ENCODE data around the gene PROM1. TPM values are rescaled to one million over a fixed set of nuclear protein-coding genes. Genes with fewer than 3 reads are reported as not detected.
A peak's percentile ranks its signal among the peaks of the same experiment; 100 is the strongest.

The PROM1 gene, protein sequence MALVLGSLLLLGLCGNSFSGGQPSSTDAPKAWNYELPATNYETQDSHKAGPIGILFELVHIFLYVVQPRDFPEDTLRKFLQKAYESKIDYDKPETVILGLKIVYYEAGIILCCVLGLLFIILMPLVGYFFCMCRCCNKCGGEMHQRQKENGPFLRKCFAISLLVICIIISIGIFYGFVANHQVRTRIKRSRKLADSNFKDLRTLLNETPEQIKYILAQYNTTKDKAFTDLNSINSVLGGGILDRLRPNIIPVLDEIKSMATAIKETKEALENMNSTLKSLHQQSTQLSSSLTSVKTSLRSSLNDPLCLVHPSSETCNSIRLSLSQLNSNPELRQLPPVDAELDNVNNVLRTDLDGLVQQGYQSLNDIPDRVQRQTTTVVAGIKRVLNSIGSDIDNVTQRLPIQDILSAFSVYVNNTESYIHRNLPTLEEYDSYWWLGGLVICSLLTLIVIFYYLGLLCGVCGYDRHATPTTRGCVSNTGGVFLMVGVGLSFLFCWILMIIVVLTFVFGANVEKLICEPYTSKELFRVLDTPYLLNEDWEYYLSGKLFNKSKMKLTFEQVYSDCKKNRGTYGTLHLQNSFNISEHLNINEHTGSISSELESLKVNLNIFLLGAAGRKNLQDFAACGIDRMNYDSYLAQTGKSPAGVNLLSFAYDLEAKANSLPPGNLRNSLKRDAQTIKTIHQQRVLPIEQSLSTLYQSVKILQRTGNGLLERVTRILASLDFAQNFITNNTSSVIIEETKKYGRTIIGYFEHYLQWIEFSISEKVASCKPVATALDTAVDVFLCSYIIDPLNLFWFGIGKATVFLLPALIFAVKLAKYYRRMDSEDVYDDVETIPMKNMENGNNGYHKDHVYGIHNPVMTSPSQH
- total RNA-seq (100 to 1,000 TPM in 2 of 5 donors, 10 to 100 TPM in 2, 1 to 10 TPM in 1; 3.5 to 124 (median 29.0) TPM), polyA plus RNA-seq (10 to 100 TPM in 2 of 3 donors, 1 to 10 TPM in 1; 4.6 to 12.2 (median 11.8) TPM)
- long read RNA-seq, donor 1: 0 reads
- long read RNA-seq, donor 2, full-length matches to known transcripts: 1 of 1 reads
- long read RNA-seq, donor 2, partial matches to known transcripts: 0 of 1 reads
- long read RNA-seq, donor 2, other reads (novel, unspliced or antisense): 0 of 1 reads
- long read RNA-seq, donor 3, full-length matches to known transcripts: 4 of 4 reads
- long read RNA-seq, donor 3, partial matches to known transcripts: 0 of 4 reads
- long read RNA-seq, donor 3, other reads (novel, unspliced or antisense): 0 of 4 reads
- long read RNA-seq, donor 4: 0 reads
- long read RNA-seq, donor 5, full-length matches to known transcripts: 4 of 4 reads
- long read RNA-seq, donor 5, partial matches to known transcripts: 0 of 4 reads
- long read RNA-seq, donor 5, other reads (novel, unspliced or antisense): 0 of 4 reads
- long read RNA-seq, donor 6: 0 reads
- long read RNA-seq, donor 7, full-length matches to known transcripts: 3 of 3 reads
- long read RNA-seq, donor 7, partial matches to known transcripts: 0 of 3 reads
- long read RNA-seq, donor 7, other reads (novel, unspliced or antisense): 0 of 3 reads
- long read RNA-seq, donor 8, full-length matches to known transcripts: 13 of 24 reads
- long read RNA-seq, donor 8, partial matches to known transcripts: 11 of 24 reads
- long read RNA-seq, donor 8, other reads (novel, unspliced or antisense): 0 of 24 reads
- long read RNA-seq, donor 9, full-length matches to known transcripts: 4 of 13 reads
- long read RNA-seq, donor 9, partial matches to known transcripts: 9 of 13 reads
- long read RNA-seq, donor 9, other reads (novel, unspliced or antisense): 0 of 13 reads
- long read RNA-seq, donor 10, partial matches to known transcripts: 0 of 1 reads
- long read RNA-seq, donor 10, other reads (novel, unspliced or antisense): 0 of 1 reads

DNA sequence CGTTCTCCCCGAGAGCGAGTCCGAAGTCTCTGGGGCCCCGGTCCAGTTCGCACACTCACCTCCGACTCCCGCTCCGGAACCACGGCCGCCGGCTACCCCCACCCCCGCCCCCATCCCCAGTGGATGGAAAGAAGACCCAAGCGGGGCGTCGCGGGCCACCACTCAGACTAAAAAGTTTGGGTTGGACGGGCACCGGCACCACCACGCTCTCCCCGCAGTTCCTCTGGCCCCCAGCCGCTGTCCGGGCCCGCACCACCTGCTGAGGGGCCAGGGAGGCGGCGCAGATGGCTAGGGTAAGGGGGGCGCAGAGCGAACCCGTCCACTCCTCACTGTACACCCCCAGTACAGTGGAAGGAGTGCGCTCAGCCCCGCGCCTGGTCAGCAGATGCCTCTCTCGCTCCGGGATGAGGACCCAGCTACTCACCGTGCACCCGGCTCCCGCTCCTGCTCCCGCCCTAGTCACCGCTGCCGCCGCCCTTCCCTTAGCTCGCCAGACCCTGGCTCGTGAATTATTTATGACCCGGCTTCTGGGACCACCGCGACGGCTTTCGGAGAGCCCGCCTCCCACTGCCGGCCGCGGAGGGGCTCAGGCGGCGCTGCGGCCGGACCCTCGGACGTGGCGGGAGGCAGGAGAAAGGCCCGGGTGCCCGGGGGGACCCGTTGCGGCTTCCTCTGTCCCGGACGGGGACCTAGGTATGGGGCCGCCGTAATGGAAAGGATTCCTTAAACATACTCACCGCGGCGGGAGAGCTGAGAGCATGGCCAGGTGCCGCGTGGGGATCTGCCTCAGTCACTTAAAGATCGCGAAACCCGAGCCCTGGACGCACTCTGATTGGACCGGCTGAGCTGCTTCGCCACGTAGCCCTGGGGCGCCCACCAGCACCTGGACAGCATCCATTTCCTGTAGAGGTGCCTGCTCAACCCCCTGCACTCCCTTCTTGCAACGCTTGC, at the start of gene PROM1:
Gene PROM1 (minus strand): TSS at position 783 of the 951 bp plus-strand sequence. CDS start 8,117 bp downstream, outside the sequence.
- Histone ChIP-seq H3K27ac (peak within 1 kb of the TSS; percentile 49 to 84 (median 73)), H3K36me3 (no peaks in the 10 kb centered on the region), H3K4me1 (peaks cover 23 to 33% (median 31%) of the 10 kb centered on the region in 4 donors), H3K9me3 (no peaks in the 10 kb centered on the region), H3K27me3 (peaks cover 0 to 66% (median 23%) of the 10 kb centered on the region in 3 donors), H3K4me3 (peak within 1 kb of the TSS; percentile 47 to 65 (median 56))
- WGBS, 5 donors: 1 to 4% (median 2%) methylated on average over 34 to 81 of the region's 81 CpGs
- intact Hi-C loops (cut with DNase I; ENCODE audit: low total_unique reads): no loop called here
- no peak for TF ChIP-seq POLR2AphosphoS5 (IDR thresholded peaks at IDR 0.05)
- no peak for TF ChIP-seq CTCF (IDR thresholded peaks at IDR 0.05)
- peak; percentile 44 to 88 for DNase-seq

DNA sequence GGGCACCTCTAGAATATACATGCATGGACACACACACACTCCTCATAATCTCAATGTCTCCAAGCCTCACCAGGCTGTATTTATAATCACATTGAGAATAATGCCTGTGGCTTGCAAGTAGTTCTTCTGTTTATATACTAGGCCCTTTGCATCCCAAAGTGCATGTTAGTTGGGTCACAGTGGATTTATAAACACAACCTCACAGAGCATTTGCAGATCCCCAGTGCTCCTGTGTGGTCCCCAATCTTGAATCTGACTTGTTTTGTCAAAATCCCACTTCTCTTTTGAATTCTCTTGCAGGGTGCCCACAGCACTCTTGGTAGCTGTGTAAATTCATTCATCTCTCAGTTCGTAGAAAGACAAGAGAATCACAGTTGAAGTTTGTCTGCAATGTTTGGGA, 49.6 kb upstream of the PROM1 start:
- WGBS, 5 donors: 63 to 86% (median 76%) methylated on average over 1 of the region's 1 CpG

More for the DNA sequence above, 49.6 kb upstream of the PROM1 start:
- no peaks in the 10 kb centered on the region for H3K27me3 ChIP-seq
- no peak overlapping the region for H3K27ac ChIP-seq
- intact Hi-C loops (cut with DNase I; ENCODE audit: low total_unique reads): no loop called here
- no peak overlapping the region for H3K4me3 ChIP-seq
- peaks cover 4 to 13% (median 11%) of the 10 kb centered on the region in 4 donors for H3K4me1 ChIP-seq
- H3K9me3 ChIP-seq: peaks cover 0 to 7% (median 2%) of the 10 kb centered on the region in 4 donors
- TF ChIP-seq EP300 (IDR thresholded peaks at IDR 0.05) (no peak), CTCF (IDR thresholded peaks at IDR 0.05) (no peak)
- DNase-seq: no peak
- H3K36me3 ChIP-seq: no peaks in the 10 kb centered on the region
